H9 (cell line): ENCODE measurements around the gene KRTAP9-2. TPM values are rescaled to one million over a fixed set of nuclear protein-coding genes. Genes with fewer than 3 reads are reported as not detected.

Experiments used
- total RNA-seq: library from RNA; stranded (reverse); gene quantifications from 2 replicates; pipeline ENCODE4 v1.2.1, GENCODE V29; 2021

Gene KRTAP9-2
- total RNA-seq, 1 experiment from 2014 or later = not detected

Other genes starting within 250 kb of the KRTAP9-2 start
- gene KRT40, start 242.3 kb upstream of the KRTAP9-2 start, total RNA-seq = not detected in 2 replicates
- gene KRTAP3-3, start 232.5 kb upstream of the KRTAP9-2 start, total RNA-seq = not detected in 2 replicates
- not detected in 2 replicates for gene KRTAP3-2, start 226.7 kb upstream of the KRTAP9-2 start, total RNA-seq
- gene KRTAP3-1, start 217.5 kb upstream of the KRTAP9-2 start, total RNA-seq = not detected in 2 replicates
- not detected in 2 replicates for gene KRTAP1-5, start 199.4 kb upstream of the KRTAP9-2 start, total RNA-seq
- gene KRTAP1-4, start 196.5 kb upstream of the KRTAP9-2 start, total RNA-seq = not detected in 2 replicates
- not detected in 2 replicates for gene KRTAP1-3, start 191.8 kb upstream of the KRTAP9-2 start, total RNA-seq
- not detected in 2 replicates for gene KRTAP1-1, start 185.2 kb upstream of the KRTAP9-2 start, total RNA-seq
- gene KRTAP2-1, start 179.3 kb upstream of the KRTAP9-2 start, total RNA-seq = not detected in 2 replicates
- gene KRTAP2-2, start 171.4 kb upstream of the KRTAP9-2 start, total RNA-seq = not detected in 2 replicates
- not detected in 2 replicates for gene KRTAP2-3, start 166.5 kb upstream of the KRTAP9-2 start, total RNA-seq
- not detected in 2 replicates for gene KRTAP2-4, start 160.8 kb upstream of the KRTAP9-2 start, total RNA-seq
- gene KRTAP4-7, start 142.5 kb upstream of the KRTAP9-2 start, total RNA-seq = not detected in 2 replicates
- gene KRTAP4-8, start 128.5 kb upstream of the KRTAP9-2 start, total RNA-seq = not detected in 2 replicates
- gene KRTAP4-16, start 124.4 kb upstream of the KRTAP9-2 start, total RNA-seq = not detected in 2 replicates
- gene KRTAP4-9, start 121.3 kb upstream of the KRTAP9-2 start, total RNA-seq = not detected in 2 replicates
- not detected in 2 replicates for gene KRTAP4-11, start 108.3 kb upstream of the KRTAP9-2 start, total RNA-seq
- gene KRTAP4-12, start 102.5 kb upstream of the KRTAP9-2 start, total RNA-seq = not detected in 2 replicates
- not detected in 2 replicates for gene KRTAP4-6, start 86.1 kb upstream of the KRTAP9-2 start, total RNA-seq
- gene KRTAP4-5, start 76.8 kb upstream of the KRTAP9-2 start, total RNA-seq = not detected in 2 replicates
- not detected in 2 replicates for gene KRTAP4-4, start 65.9 kb upstream of the KRTAP9-2 start, total RNA-seq
- not detected in 2 replicates for gene KRTAP4-3, start 58.4 kb upstream of the KRTAP9-2 start, total RNA-seq
- gene KRTAP4-2, start 48.4 kb upstream of the KRTAP9-2 start, total RNA-seq = not detected in 2 replicates
- not detected in 2 replicates for gene KRTAP4-1, start 41.7 kb upstream of the KRTAP9-2 start, total RNA-seq
- not detected in 2 replicates for gene KRTAP9-1, start 36.8 kb upstream of the KRTAP9-2 start, total RNA-seq
- gene KRTAP9-3, start 5.8 kb downstream of the KRTAP9-2 start, total RNA-seq = not detected in 2 replicates
- gene KRTAP9-8, start 11.4 kb downstream of the KRTAP9-2 start, total RNA-seq = not detected in 2 replicates
- gene KRTAP9-4, start 23.0 kb downstream of the KRTAP9-2 start, total RNA-seq = not detected in 2 replicates
- not detected in 2 replicates for gene KRTAP9-9, start 28.7 kb downstream of the KRTAP9-2 start, total RNA-seq
- gene KRTAP9-6, start 38.7 kb downstream of the KRTAP9-2 start, total RNA-seq = not detected in 2 replicates
- gene KRTAP9-7, start 49.0 kb downstream of the KRTAP9-2 start, total RNA-seq = not detected in 2 replicates
- not detected in 2 replicates for gene KRTAP29-1, start 76.2 kb downstream of the KRTAP9-2 start, total RNA-seq
- not detected in 2 replicates for gene KRTAP16-1, start 82.7 kb downstream of the KRTAP9-2 start, total RNA-seq
- not detected in 2 replicates for gene KRTAP17-1, start 89.1 kb downstream of the KRTAP9-2 start, total RNA-seq
- gene KRT33A, start 124.2 kb downstream of the KRTAP9-2 start, total RNA-seq = not detected in 2 replicates
- not detected in 2 replicates for gene KRT33B, start 143.2 kb downstream of the KRTAP9-2 start, total RNA-seq
- not detected in 2 replicates for gene KRT34, start 155.7 kb downstream of the KRTAP9-2 start, total RNA-seq
- not detected in 2 replicates for gene KRT31, start 171.0 kb downstream of the KRTAP9-2 start, total RNA-seq
- not detected in 2 replicates for gene KRT37, start 197.9 kb downstream of the KRTAP9-2 start, total RNA-seq
- gene KRT38, start 214.3 kb downstream of the KRTAP9-2 start, total RNA-seq = not detected in 2 replicates
- gene KRT32, start 240.7 kb downstream of the KRTAP9-2 start, total RNA-seq = not detected in 2 replicates